HepG2 (cell line): Measurements from ENCODE around the gene CLCN4. TPM values are rescaled to one million over a fixed set of nuclear protein-coding genes. Genes with fewer than 3 reads are reported as not detected.
A peak's percentile ranks its signal among the peaks of the same experiment; 100 is the strongest.

Experiments
- ATAC-seq: fragments of 200-7000 bp; cut with Tn5 transposase; 3 replicates; pipeline ENCODE4 v1.9.1; 2020; ENCODE audit warnings: mild to moderate bottlenecking, moderate library complexity
- BruUV-seq: library from RNA; stranded (reverse); fragments of 400-500 nt; replicated peaks from 2 replicates; lab custom pipeline; 2021; lab: Mats Ljungman, UMichigan
- CTCF ChIA-PET: fragments of 300-600 bp; formaldehyde crosslinking; extraction: SDS; loops from one replicate; lab custom pipeline; 2021; ENCODE audit warnings: low total read pairs, inconsistent platforms, low intra/inter-chr PET ratio; lab: Yijun Ruan, JAX
- POLR2A ChIA-PET: fragments of 350-600 bp; sonication (Branson Sonifier 250); formaldehyde crosslinking; loops from one replicate; lab custom pipeline; 2020; ENCODE audit warnings: antibody characterized with exemption, inconsistent platforms; lab: Yijun Ruan, JAX
- DNase-seq: peaks from one replicate; pipeline ENCODE4 v3.0.0-alpha.2; 2015; ENCODE audit warnings: low spot score
- FAIRE-seq: peaks from 3 replicates; lab custom pipeline; 2011; peaks lifted over from hg19 to GRCh38; lab: Jason Lieb, UNC
- H2AFZ ChIP-seq: one replicate; pipeline ENCODE4 v1.6.1; 2011; ENCODE audit warnings: low read length, inconsistent platforms
- H3K27ac ChIP-seq: fragments of 300-600 bp; 3 replicates; pipeline ENCODE4 v1.8.0; 2011; ENCODE audit warnings: mixed run types, mild to moderate bottlenecking, mixed read lengths, low read length, inconsistent platforms; ENCODE audit not compliant: insufficient read depth; ENCODE audit errors: extremely low read length
- H3K27me3 ChIP-seq, 2 experiments: fragments of 200-600 bp in 1 of 2; 2 replicates in 1 of 2; 3 replicates in 1 of 2; pipeline versions ENCODE4 v1.6.0 to v1.8.0; 2011; ENCODE audit warnings: low read length in 2 of 2, mild to moderate bottlenecking in 2 of 2, moderate library complexity in 2 of 2, inconsistent platforms in 1 of 2; ENCODE audit not compliant: insufficient read depth in 2 of 2, control insufficient read depth in 1 of 2
- H3K36me3 ChIP-seq, 2 experiments: fragments of 200-600 bp in 1 of 2; replicated peaks in 1 of 2; 2 replicates in 1 of 2; 3 replicates in 1 of 2; pipeline versions ENCODE4 v1.5.1 to v1.8.0; 2011; ENCODE audit warnings: low read length in 2 of 2, inconsistent platforms in 1 of 2; ENCODE audit not compliant: insufficient read depth in 2 of 2, control insufficient read depth in 1 of 2
- H3K4me1 ChIP-seq: 2 replicates; pipeline ENCODE4 v1.5.1; 2012; ENCODE audit warnings: low read length, inconsistent platforms; ENCODE audit not compliant: insufficient read depth
- H3K4me2 ChIP-seq: 2 replicates; pipeline ENCODE4 v1.6.0; 2011; ENCODE audit warnings: low read depth, low read length, inconsistent platforms
- H3K4me3 ChIP-seq, 3 experiments: fragments of 200-600 bp in 1 of 3; sonication (generic), shearing (Covaris generic) in 1 of 3; replicated peaks in 1 of 3; 2 replicates each; pipeline ENCODE4 v1.5.1; 2011 to 2016; ENCODE audit warnings: low read length in 3 of 3, inconsistent platforms in 2 of 3, low read depth in 2 of 3, mild to moderate bottlenecking in 2 of 3, control low read depth in 1 of 3, mixed read lengths in 1 of 3; ENCODE audit not compliant: insufficient read depth in 1 of 3
- H3K79me2 ChIP-seq: one replicate; pipeline ENCODE4 v1.6.1; 2011; ENCODE audit warnings: low read length, inconsistent platforms; ENCODE audit not compliant: insufficient read depth
- H3K9ac ChIP-seq: 2 replicates; pipeline ENCODE4 v1.6.0; 2011; ENCODE audit warnings: mild to moderate bottlenecking, low read depth, low read length, inconsistent platforms; ENCODE audit not compliant: insufficient read depth
- H3K9me3 ChIP-seq: 2 replicates; pipeline ENCODE4 v1.5.1; 2012; ENCODE audit warnings: mild to moderate bottlenecking, low read length
- H4K20me1 ChIP-seq: 2 replicates; pipeline ENCODE4 v1.6.0; 2011; ENCODE audit warnings: inconsistent platforms, mild to moderate bottlenecking, low read length, moderate library complexity; ENCODE audit not compliant: insufficient read depth
- GFI1 ChIP-seq: sonication (generic); formaldehyde crosslinking; IDR thresholded peaks from 2 replicates; pipeline ENCODE4 v1.5.0; 2020; ENCODE audit warnings: missing genetic modification reagents, mild to moderate bottlenecking, borderline replicate concordance
- POLR2A ChIP-seq, 2 experiments: IDR thresholded peaks; 2 replicates each; pipeline ENCODE4 v1.6.1; 2011; ENCODE audit warnings: low read depth in 2 of 2, low read length in 2 of 2, mild to moderate bottlenecking in 1 of 2, moderate library complexity in 1 of 2; ENCODE audit not compliant: insufficient read depth in 1 of 2
- SAP130 ChIP-seq: IDR thresholded peaks from 2 replicates; pipeline ENCODE4 v1.6.1; 2016; ENCODE audit warnings: low read depth
- SMAD3 ChIP-seq: sonication (generic); formaldehyde crosslinking; IDR thresholded peaks from 2 replicates; pipeline ENCODE4 v1.4.0; 2020; ENCODE audit warnings: missing genetic modification reagents
- SOX5 ChIP-seq: IDR thresholded peaks from 2 replicates; pipeline ENCODE4 v1.6.1; 2016; ENCODE audit warnings: borderline replicate concordance
- USF2 ChIP-seq, 2 experiments: sonication (generic) in 1 of 2; formaldehyde crosslinking in 1 of 2; IDR thresholded peaks; 2 replicates each; pipeline versions ENCODE4 v1.5.1 to v1.6.1; 2011 to 2020; ENCODE audit warnings: borderline replicate concordance in 1 of 2, low read depth in 1 of 2, low read length in 1 of 2, mild to moderate bottlenecking in 1 of 2, missing genetic modification reagents in 1 of 2, moderate library complexity in 1 of 2
- ZNF296 ChIP-seq: sonication (generic); formaldehyde crosslinking; conservative IDR thresholded peaks from 2 replicates; pipeline ENCODE4 v1.5.0; 2020; ENCODE audit warnings: mild to moderate bottlenecking, missing genetic modification reagents
- ZNF317 ChIP-seq: sonication (generic); formaldehyde crosslinking; IDR thresholded peaks from 2 replicates; pipeline ENCODE4 v1.5.0; 2020; ENCODE audit warnings: mild to moderate bottlenecking, missing genetic modification reagents
- ZNF749 ChIP-seq: sonication (generic); formaldehyde crosslinking; IDR thresholded peaks from 2 replicates; pipeline ENCODE4 v1.8.0; 2022; ENCODE audit warnings: mild to moderate bottlenecking, missing genetic modification reagents, moderate library complexity, borderline replicate concordance
- WGBS: methylation state at CpG from one replicate; pipeline ENCODE4 v1.1.6; 2017; ENCODE audit warnings: low lambda C conversion rate; 5-methylcytosine and 5-hydroxymethylcytosine counted together
- in situ Hi-C: cut with HindIII; loops from 2 replicates; pipeline ENCODE4 v1.10.0; 2017; ENCODE audit warnings: low pct_unique_long_range_greater_than_20kb; ENCODE audit not compliant: extremely low pct_ligation_motif_present
- intact Hi-C: fragments of 100-400 bp; cut with micrococcal nuclease; formaldehyde crosslinking; loops from one replicate; pipeline ENCODE4 v1.10.0; 2022; ENCODE audit not compliant: unreplicated experiment
- polyA plus RNA-seq, 8 experiments: library from polyadenylated mRNA; depleted of rRNA in 3 of 8; stranded (reverse) in 7 of 8; unstranded in 1 of 8; fragments of >200 nt; fragmentation: Illumina TruSeq in 4 of 8; extraction: Trizol in 4 of 8; gene quantifications; 2 replicates each; pipeline versions ENCODE4 v1.2.1 to v1.2.3, GENCODE V29; 2011 to 2016; ENCODE audit warnings: low read depth in 4 of 8, missing spikeins in 1 of 8, mixed read lengths in 1 of 8; ENCODE audit not compliant: insufficient read depth in 1 of 8
- total RNA-seq, 5 experiments: library from RNA; depleted of rRNA; stranded (reverse); fragments of >200 nt; fragmentation: Illumina TruSeq; extraction: Trizol; gene quantifications; 2 replicates each; pipeline ENCODE4 v1.2.3, GENCODE V29; 2016; ENCODE audit warnings: low read depth in 1 of 5
- TF ChIP-seq, protein P1 (sequence below): sonication (generic); formaldehyde crosslinking; IDR thresholded peaks from 2 replicates; pipeline ENCODE4 v1.5.0; 2020; ENCODE audit warnings: missing genetic modification reagents
- TF ChIP-seq, protein P2 (sequence below): sonication (generic); formaldehyde crosslinking; IDR thresholded peaks from 2 replicates; pipeline ENCODE4 v1.5.0; 2020; ENCODE audit warnings: mild to moderate bottlenecking, missing genetic modification reagents

CLCN4 gene
- total and polyA plus RNA-seq, 2 of the 13 experiments (the other 11 are each of a cell fraction or from before 2014, with no cell fraction given), result 1.8 to 2.5 TPM

- FAIRE-seq, result no peak
- intact Hi-C loops, result no loop called here
Measured at GRCh38 chrX:10155137-10155536, 1.6 kb upstream of the CLCN4 start.

GRCh38 chrX:10157032-10157341, 212 bp downstream of the CLCN4 start:
- H2AFZ ChIP-seq, result peak overlapping the region; percentile 72
- 0% methylated on average over 4 of the region's 7 CpGs for WGBS
- peak; percentile 11; the same call in 2 of the 3 replicates for ATAC-seq
- ChIA-PET POLR2A (interaction anchor here (0.6 to 1.6 kb wide), 5 partner anchors 12 to 835 kb away, joined by 3 to 15 read pairs (median 4); no protein-coding TSS in a partner anchor), CTCF (interaction anchor here (2.4 kb wide), 1 partner anchor 37 kb away, joined by 11 read pairs; no protein-coding TSS in a partner anchor)
- peak overlapping the region; percentile 75 for H3K9ac ChIP-seq
- H3K4me1 ChIP-seq, result peaks cover 30% of the 10 kb centered on the region
- no peaks in the 10 kb centered on the region for H3K36me3 ChIP-seq
- H3K79me2 ChIP-seq, result no peaks in the 10 kb centered on the region
- peak overlapping the region; percentile 60 to 70 (median 62) for H3K4me3 ChIP-seq
- H4K20me1 ChIP-seq, result no peaks in the 10 kb centered on the region
- peak overlapping the region; percentile 80 for H3K4me2 ChIP-seq
- no peaks in the 10 kb centered on the region for H3K27me3 ChIP-seq
- H3K9me3 ChIP-seq, result no peaks in the 10 kb centered on the region
- BruUV-seq, result TSS peak; percentile 77
- no peak for FAIRE-seq
- in situ Hi-C loops (no loop called here), intact Hi-C loops (no loop called here)
- H3K27ac ChIP-seq, result peak overlapping the region; percentile 85
- DNase-seq, result no peak
- TF ChIP-seq, protein P1, sequence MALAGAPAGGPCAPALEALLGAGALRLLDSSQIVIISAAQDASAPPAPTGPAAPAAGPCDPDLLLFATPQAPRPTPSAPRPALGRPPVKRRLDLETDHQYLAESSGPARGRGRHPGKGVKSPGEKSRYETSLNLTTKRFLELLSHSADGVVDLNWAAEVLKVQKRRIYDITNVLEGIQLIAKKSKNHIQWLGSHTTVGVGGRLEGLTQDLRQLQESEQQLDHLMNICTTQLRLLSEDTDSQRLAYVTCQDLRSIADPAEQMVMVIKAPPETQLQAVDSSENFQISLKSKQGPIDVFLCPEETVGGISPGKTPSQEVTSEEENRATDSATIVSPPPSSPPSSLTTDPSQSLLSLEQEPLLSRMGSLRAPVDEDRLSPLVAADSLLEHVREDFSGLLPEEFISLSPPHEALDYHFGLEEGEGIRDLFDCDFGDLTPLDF (CRISPR knock-in tag), result no peak
- TF ChIP-seq GFI1 (CRISPR knock-in tag), result peak; percentile 61; the same call in 1 of the 2 replicates
- 0 out of 2 replicates have a peak, but pooled peaks have one; percentile 2 for TF ChIP-seq SAP130 (CRISPR knock-in tag)
- TF ChIP-seq ZNF749 (CRISPR knock-in tag), result no peak
- TF ChIP-seq SOX5 (CRISPR knock-in tag), result peak; percentile 0; the same call in 1 of the 2 replicates
- no peak for TF ChIP-seq ZNF296 (CRISPR knock-in tag)
- TF ChIP-seq USF2 (IDR thresholded peaks at IDR 0.05; ENCODE audit: low read depth, low read length), result no peak
- peak; percentile 50; the same call in 1 of the 2 replicates for TF ChIP-seq USF2 (CRISPR knock-in tag; IDR thresholded peaks at IDR 0.05; ENCODE audit: borderline replicate concordance)

More at GRCh38 chrX:10155137-10155536, 1.6 kb upstream of the CLCN4 start:
- 62% methylated on average over 4 of the region's 4 CpGs for WGBS
- ChIA-PET POLR2A (no interaction called here), CTCF (interaction anchor here (2.4 kb wide), 1 partner anchor 35 kb away, joined by 11 read pairs; no protein-coding TSS in a partner anchor)
- no peak for TF ChIP-seq POLR2A (IDR thresholded peaks at IDR 0.05; ENCODE audit: insufficient read depth in 1 of 2, low read depth in 2 of 2, low read length in 2 of 2)
- TF ChIP-seq, protein P2, sequence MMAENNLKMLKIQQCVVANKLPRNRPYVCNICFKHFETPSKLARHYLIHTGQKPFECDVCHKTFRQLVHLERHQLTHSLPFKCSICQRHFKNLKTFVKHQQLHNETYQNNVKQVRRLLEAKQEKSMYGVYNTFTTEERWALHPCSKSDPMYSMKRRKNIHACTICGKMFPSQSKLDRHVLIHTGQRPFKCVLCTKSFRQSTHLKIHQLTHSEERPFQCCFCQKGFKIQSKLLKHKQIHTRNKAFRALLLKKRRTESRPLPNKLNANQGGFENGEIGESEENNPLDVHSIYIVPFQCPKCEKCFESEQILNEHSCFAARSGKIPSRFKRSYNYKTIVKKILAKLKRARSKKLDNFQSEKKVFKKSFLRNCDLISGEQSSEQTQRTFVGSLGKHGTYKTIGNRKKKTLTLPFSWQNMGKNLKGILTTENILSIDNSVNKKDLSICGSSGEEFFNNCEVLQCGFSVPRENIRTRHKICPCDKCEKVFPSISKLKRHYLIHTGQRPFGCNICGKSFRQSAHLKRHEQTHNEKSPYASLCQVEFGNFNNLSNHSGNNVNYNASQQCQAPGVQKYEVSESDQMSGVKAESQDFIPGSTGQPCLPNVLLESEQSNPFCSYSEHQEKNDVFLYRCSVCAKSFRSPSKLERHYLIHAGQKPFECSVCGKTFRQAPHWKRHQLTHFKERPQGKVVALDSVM (CRISPR knock-in tag), result peak; percentile 96
- TF ChIP-seq ZNF317 (CRISPR knock-in tag), result no peak
- no peak for TF ChIP-seq SMAD3
- DNase-seq, result no peak
- Histone ChIP-seq H3K27ac (no peak overlapping the region), H3K9ac (no peak overlapping the region), H3K4me3 (no peak overlapping the region; a peak in 1 of 6 replicates), H3K4me2 (peak overlapping the region; percentile 80), H2AFZ (no peak overlapping the region), H3K4me1 (peaks cover 20% of the 10 kb centered on the region), H3K36me3 (no peaks in the 10 kb centered on the region), H3K79me2 (no peaks in the 10 kb centered on the region), H3K27me3 (no peaks in the 10 kb centered on the region), H3K9me3 (no peaks in the 10 kb centered on the region), H4K20me1 (no peaks in the 10 kb centered on the region)
- ATAC-seq, result no peak
- in situ Hi-C loops, result no loop called here
- BruUV-seq, result no TSS peak
